ENCODE measurements around the gene TXNRD2.

The TXNRD2 gene

GRCh38 chr22:19879992-19880785 lies 61.4 kb downstream of the TXNRD2 start:
- peak; percentile 77 for FAIRE-seq
- no peak for DNase-seq (ENCODE audit: insufficient read length, low spot score)

- FAIRE-seq, result no peak
- no peak for DNase-seq (ENCODE audit: insufficient read length, low spot score)
Observed at GRCh38 chr22:19879643-19879991, 62.0 kb downstream of the TXNRD2 start.

GRCh38 chr22:19879246-19879570 lies 62.4 kb downstream of the TXNRD2 start:
- no peak for DNase-seq (ENCODE audit: insufficient read length, low spot score)
- FAIRE-seq, result no peak

GRCh38 chr22:19878461-19879245 lies 63.0 kb downstream of the TXNRD2 start:
- no peak for FAIRE-seq
- no peak for DNase-seq (ENCODE audit: insufficient read length, low spot score)

GRCh38 chr22:19877626-19878339 lies 63.8 kb downstream of the TXNRD2 start:
- DNase-seq (ENCODE audit: insufficient read length, low spot score), result no peak
- FAIRE-seq, result no peak

GRCh38 chr22:19876941-19877625 lies 64.5 kb downstream of the TXNRD2 start:
- no peak for DNase-seq (ENCODE audit: insufficient read length, low spot score)
- no peak for FAIRE-seq

- DNase-seq (ENCODE audit: insufficient read length, low spot score) (no peak), FAIRE-seq (no peak)
Observed at GRCh38 chr22:19876314-19876940, 65.2 kb downstream of the TXNRD2 start.

GRCh38 chr22:19875531-19876313 lies 65.9 kb downstream of the TXNRD2 start:
- no peak for DNase-seq (ENCODE audit: insufficient read length, low spot score)
- no peak for FAIRE-seq

- DNase-seq (ENCODE audit: insufficient read length, low spot score), result no peak
- no peak for FAIRE-seq
Observed at GRCh38 chr22:19875061-19875530, 66.5 kb downstream of the TXNRD2 start.

- DNase-seq (ENCODE audit: insufficient read length, low spot score), result no peak
- FAIRE-seq, result no peak
Observed at GRCh38 chr22:19874307-19875060, 67.1 kb downstream of the TXNRD2 start.

- FAIRE-seq (no peak), DNase-seq (ENCODE audit: insufficient read length, low spot score) (no peak)
Observed at GRCh38 chr22:19873960-19874306, 67.7 kb downstream of the TXNRD2 start.

- no peak for FAIRE-seq
- no peak for DNase-seq (ENCODE audit: insufficient read length, low spot score)
Observed at GRCh38 chr22:19873138-19873959, 68.3 kb downstream of the TXNRD2 start.

- DNase-seq (ENCODE audit: insufficient read length, low spot score), result no peak
- no peak for FAIRE-seq
Observed at GRCh38 chr22:19872779-19873137, 68.9 kb downstream of the TXNRD2 start.

- FAIRE-seq (no peak), DNase-seq (ENCODE audit: insufficient read length, low spot score) (no peak)
Observed at GRCh38 chr22:19871845-19872778, 69.5 kb downstream of the TXNRD2 start.

GRCh38 chr22:19871023-19871844 lies 70.4 kb downstream of the TXNRD2 start:
- FAIRE-seq (no peak), DNase-seq (ENCODE audit: insufficient read length, low spot score) (no peak)

All from HTR-8/SVneo (cell line).